HG03025 (cell line): ENCODE results near the gene SNAP47.

ENCODE experiments used
- ATAC-seq: cut with Tn5 transposase; IDR thresholded peaks from one replicate; pipeline ENCODE4 v1.9.1; 2021; ENCODE audit warnings: mild to moderate bottlenecking, moderate library complexity; ENCODE audit not compliant: unreplicated experiment, low FRiP score

Gene SNAP47

DNA sequence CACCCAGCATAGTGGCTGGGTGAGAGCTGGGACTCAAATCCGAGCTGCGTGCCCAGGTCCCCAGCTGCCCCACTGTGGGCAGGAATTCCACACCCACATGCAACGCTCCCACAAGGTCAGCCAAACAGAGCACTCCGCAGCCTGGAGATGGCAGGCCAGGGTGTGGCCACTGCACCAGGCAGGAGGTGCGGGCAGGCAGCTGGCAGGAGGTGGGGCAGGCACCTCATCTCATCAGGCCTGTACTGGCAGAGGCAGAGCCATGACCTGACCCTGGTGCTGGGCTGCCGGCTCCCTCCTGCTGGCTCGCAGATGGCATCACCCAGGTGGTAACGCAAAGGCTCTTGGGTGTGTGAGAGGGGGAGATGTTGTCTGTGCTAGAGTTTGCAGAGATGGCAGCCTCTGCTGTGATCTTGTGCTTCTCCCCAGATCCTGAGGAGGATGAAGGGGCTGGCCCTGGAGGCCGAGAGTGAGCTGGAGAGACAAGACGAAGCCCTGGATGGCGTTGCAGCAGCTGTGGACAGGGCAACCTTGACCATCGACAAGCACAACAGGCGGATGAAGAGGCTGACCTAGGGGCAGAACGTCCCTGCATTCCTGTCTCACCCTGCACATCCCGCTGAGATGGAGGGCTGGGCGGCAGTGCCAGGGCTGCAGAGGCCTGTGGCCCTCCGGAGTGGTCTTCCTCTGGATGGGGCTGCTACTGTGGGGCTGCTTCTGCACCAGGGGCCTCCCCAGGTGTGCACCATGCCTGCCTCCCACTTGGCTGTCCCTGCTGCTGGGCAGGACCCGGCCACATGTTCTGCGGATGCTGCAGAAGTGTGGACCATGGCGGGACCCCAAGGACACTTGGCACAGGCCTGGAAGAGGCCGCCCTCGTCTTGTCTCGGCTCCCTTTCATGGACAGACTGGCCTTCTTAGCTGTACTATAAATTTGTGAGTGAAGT lies 45.1 kb downstream of the SNAP47 start:
- ATAC-seq: no peak

DNA sequence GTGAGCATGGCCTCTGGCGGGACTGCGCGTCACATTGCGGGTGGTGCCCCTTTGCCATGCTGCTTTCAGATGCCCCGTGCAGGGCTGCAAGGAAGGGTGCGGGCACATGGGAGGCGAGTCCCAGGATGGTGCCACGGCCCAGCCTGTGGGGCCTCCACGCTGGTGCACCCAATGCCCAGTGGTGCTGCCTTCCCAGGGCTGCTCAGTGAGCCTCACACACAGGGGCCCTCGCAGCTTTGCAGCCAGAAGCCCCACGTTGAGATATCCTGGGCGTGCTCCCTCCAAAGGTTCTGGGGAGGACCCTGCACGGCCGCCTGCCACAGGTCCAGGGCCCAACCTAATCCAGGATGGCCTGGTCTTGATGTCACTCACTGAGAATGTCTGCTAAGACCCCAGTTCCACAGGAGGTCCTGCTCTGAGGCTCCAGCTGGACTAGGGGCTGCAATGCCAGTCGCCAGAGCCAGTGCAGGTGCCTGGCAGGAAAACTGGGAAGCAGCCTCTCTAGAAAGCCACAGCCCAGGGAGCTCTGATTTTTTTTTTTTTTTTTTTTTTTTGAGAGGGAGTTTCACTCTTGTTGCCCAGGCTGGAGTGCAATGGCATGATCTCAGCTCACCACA lies 46.2 kb downstream of the SNAP47 start:
- no peak for ATAC-seq

DNA sequence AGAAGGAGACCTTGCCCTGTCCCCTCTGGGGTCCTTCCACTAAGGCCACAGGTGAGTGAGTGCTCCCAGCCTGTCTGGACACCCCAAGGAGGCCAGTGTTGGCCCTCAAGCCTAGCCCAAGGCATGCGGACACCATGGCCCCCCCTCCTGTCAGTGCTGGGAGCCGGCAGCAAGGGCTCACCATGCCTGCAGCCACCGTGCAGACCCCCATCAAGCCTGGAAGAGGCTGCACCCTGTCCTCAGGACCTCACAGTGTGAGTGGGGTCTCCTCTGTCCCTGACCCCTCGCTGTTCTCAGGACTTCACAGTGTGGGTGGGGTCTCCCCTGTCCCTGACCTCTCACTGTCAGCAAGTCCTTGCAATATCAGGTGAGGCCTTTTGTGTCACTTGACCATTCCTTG lies 47.0 kb downstream of the SNAP47 start:
- no peak for ATAC-seq

DNA sequence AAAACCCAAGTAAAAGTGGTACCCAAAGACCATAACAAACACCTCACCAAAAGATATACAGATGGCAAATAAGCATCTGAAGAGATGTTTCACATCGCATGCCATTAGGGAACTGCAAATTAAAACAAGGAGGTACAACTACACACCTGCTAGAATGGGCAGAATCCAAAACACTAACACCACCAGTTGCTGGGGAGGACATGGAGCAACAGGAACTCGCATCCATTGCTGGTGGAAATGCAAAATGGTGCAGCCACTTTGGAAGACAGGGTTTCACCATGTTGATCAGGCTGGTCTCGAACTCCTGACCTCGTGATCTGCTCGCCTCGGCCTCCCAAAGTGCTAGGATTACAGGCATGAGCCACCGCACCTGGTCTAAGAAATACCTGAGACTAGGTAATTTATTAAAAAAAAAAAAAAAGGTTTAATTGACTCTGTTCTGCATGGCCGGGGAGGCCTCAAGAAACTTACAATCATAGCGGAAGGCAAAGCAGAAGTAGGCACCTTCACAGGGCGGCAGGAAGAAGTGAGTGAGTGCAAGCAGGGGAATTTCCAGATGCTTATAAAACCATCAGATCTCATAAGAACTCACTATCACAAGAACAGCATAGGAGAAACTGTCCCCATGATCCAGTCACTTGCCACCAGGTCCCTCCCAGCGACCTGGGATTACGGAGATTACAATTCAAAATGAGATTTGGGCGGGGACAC lies 50.0 kb downstream of the SNAP47 start:
- ATAC-seq: no peak

DNA sequence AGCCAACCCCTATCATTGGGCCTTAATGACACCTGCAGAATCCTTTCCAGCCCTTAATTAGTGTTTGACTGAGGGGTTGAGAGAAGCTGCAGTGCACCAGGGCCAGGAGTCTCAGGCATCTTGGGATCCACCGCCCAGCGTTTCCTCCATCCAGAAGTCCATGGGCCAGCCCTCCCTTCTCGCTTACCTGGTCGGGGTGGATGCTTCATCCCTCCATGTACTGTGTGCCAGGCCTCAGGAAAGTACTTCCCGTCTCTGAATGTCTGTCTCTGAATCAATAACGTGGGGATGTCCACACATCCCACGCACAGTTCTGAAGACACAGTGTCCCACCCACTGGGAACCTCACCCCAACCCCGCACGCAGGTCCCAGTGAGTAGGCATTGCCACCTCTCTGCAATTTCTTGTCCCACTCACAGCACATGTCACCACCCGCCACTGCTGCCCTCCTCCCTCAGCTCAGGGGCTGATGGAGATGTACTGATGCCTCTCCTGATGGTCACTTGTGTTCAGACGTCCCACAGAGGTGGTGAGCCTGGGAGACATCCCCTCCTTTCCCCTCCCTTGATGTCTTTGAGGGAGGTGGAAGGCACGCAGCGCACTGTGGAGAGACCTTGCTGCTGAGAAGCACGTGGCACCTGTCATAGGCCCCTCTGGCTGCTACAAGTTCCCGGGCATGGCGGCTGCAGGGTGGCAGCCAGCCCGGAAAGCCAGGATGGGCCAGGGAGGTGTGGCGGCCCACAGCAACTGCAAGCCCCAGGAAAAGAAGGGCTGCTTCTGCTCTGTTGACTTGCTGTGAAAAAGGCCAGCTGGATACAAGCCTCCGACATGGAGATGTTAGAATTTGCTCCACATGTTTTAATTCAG lies 50.8 kb downstream of the SNAP47 start:
- no peak for ATAC-seq

DNA sequence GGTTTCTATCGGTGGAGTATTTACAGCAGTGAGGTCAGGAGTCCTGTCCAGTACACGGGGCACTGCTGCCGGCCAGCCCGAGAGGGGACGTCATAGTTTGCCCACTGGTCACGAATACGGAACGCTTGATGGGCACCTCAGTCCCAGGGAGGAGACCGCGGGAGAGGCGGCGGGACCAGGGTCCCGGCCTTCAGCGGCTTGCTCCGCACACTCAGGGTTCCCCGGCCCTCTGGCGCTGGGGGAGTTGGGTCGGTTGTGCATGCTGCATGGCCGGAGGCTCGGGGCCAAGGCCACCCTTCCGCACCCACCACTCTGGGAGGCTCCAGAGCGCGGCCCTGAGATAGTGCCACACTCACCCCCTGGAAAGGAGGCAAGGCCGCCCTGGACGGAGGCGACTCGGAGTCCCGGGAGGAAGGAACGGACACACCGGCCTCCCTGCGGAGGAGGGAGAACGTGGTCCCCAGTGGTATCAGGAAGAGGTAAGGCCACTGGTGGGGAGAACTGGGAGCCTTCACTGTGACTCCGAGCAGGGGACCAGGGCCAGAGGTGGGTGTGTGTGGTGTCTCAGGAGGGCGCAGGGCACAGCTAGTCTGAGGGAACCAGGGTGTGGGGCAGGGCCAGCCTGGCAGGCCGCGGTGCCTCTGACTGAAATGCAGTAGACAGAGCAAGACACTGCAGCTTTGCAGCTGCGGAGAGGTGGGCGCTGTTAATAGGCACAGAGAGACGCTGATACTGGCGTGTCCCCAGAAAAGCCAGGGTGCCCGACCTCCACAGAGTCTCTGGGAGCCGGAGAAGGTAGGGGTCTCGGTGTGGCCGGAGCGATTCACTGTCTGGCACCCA lies 51.7 kb downstream of the SNAP47 start:
- ATAC-seq: no peak

DNA sequence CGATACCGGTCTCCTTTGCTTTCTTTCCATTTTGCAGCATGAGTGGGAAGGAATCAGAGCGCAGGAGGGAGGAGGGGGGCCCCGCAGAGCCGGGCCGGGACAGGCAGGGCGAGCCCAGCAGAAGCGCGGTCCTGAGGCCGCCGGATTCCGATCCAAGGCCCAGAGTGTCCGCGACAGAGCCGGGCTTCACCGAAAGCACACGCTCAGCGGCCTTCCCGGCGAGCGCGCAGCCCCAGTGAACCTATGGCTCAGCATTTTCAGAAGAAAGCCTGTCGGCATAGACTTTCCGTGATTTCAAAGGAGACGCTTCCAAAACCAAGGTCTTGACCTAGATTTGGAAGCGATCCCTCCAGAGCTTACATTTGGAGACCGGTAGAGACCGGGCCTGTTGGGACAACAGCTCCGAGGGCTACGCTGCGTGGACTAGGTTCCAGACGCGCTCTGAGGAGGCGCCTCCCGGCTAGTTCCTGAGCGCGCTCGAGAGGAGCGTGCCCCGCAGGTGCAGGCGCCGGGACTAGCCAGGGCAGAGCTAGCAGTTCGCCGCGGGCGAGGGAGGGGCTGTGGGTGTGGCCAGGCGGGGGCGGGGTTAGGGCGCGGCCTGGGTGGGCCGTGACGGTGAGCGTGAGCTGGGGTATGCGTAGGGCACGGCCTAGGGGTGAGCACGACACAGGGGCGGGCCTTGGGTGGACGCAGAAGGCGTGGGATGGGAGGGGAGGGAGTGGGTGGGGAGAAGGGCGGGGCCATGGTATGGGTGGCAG lies 52.5 kb downstream of the SNAP47 start:
- peak; percentile 91 for ATAC-seq

DNA sequence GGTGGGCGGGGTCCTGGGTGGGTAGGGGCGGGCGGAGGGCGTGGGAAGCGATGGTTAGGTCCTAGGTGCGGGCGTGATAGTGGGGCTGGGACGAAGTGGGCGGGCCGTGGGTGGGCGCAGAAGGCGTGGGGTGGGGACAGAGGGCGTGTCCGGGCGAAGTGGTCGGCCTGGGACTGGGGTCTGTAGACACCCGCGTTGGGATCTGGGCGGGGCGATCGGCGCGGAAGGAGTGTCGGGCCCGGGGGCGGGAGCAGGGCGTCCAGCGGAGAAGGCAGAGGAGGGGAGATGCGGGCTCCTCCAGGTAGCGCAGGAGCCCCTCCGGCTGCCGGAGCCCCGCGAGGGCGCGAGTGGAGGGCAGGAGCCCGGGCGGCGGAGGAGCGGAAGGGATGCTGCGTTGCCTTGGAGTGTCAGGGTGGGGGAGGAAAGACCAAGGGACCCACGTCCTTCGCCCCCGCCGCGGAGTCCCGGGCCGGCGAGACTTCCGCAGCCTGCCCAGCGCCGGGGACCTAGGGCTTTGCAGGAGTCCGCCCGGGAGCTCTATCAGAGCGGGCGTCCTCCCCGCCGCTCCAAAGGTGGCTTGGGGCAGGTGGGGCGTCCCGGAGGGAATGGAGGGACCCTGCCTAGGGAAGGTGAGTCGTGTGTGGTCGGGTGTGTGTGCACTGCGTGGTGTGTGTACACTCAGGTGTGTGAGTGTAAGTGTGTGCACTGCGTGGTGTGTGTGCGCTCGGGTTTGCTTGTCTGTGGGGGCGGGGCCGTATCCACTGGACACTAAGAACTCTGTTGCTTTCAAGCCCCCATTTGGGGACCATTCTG lies 53.2 kb downstream of the SNAP47 start:
- ATAC-seq: peak; percentile 50

DNA sequence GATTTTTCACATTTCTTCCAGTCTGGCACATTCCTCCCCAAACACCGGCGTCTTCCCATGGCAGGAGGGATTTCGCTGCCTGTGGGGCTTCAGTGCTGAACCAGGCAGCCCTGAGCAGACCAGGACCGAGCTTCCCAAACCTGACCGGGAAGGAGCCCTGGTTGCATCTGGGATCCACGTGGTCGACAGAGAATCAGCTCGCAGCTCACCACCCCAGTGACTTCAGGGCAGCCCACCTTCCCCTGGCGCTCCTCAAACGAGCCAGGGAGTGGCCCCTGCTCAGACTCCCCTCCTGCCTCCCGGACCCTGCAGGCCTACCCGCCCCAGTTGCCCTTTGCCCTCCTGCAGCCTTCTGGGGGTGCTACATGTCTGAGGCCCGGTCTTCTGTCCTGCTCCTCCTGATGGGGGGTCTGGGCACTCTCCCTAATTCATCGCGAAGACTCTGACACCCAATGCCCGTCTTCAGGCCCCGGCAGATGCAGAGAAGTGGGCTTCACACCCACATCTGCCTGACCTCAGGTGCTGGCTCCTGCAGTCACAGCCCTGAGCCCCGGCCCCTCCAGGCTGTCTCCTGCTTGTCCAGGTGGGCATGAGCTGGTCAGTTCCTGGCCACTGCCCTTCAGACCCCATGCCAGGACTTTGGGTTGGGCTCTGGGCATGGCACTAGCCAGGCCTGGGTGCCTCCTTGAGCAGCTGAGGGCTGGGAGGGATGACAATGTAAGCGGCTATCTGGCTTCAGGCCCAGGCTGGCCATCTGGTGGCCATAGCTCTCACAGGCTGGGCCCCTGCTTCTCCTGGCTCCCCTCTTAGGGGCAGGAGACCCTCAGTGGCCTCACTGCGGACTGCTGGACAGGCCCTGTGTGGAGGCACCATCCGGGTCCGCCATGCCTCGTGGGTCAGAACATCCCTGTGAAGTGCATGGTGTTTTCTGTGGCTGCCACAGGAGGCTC lies 54.1 kb downstream of the SNAP47 start:
- no peak for ATAC-seq

DNA sequence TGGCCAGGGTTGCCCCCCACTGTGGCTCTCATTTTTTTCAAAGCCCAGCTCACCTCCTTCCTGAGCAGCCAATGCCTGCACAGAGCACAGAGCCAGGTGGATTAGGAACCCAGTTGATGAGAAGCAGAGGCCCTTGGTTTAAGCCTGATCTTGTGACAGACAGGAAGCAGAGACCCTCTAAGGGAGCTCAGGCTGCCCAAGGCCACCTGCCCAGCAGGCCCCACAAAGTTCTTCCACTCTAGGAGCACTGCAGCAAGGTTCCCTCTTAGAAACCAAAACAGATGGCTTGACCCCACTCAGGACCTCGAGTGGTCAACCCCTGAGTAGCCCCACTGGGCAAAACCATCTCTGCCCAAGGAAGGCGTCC lies 54.8 kb downstream of the SNAP47 start:
- no peak for ATAC-seq

DNA sequence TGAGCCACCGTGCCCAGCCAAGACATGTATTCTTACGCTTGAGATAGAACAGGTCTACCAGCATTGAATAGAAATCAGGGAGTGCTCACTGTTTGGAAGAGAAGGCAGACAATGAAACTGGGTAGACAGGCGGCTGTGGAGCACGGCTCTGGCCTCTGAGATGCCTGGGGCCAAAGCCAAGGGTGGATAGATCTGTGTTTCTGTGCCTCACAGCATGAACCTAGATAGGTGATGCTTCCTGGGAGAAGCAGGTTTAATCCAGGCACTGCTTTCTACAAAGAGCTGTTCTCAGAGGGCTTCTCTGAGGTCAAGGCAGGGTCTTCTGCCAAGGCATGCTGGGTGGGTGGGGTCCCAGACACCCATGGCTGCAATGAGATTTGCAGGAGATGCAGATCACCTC lies 55.6 kb downstream of the SNAP47 start:
- no peak for ATAC-seq

DNA sequence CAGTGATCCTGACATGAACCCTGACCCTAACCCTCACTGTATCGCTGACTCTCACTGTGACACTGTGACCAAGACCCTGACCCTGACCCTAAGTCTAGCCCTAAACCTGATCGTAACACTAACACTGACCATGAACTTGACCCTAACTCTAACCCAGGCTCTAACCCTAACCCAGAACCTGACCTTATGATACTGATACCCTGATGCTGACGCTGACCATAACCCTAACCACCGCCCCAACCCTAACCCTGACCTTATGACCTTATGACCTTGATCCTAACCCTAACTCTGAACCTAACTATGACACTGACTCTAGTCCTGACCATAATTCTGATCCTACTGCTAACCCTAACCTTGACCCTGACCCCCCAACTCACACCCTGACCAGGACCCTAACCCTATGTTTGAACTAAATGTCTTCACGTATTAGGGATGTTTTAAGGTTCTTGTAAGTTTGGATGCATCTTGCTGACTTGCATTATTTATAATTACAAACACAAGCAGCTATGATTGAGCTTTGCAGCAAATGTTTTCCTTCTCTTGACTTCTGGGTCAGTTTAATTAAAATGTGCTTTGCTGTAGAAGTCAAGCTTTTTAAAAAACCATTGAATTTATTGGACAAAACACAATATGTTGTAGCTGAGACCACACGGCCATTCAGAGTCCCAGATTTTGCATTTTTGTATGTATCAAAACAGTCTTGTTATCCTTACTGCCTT lies 56.3 kb downstream of the SNAP47 start:
- no peak for ATAC-seq

DNA sequence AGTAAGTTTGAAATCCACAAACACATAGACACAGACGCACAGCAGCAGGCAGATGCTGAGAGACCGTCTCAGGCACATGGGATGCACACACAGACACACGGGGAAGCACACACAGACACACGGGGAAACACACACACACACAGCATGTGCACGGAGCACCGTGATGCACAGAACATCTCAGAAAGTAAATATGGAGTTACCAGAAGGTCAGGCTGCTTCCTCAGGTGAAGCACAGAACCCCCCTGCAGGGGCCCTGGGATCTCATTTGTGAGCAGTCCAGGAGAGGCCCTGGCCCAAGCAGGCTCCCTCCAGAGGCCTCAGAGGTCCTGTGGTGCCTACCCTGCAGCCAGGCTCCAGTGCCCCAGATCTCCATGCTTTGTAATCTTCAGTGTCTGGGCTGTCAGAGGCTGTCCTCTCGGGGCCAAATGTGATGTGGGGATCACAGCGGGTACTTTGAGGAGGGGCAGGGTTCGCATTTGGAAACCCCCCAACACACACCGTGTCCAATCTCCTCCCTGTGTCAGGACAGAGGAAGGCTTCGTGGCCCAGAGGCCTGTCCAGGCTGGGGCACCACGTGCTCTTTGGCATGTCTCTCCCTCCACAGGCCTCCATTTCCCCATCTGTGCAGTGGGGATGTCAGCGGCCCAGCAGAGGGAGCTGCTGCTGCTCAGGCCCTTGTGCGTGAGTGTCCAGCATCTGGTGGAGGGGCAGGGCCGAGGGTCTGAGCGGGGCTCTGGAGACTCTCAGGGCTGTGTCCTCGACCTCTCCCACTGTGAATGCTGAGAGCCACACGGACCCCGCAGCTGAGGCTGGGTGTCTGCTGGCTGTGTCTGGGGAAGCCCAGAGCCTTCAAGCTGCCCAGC lies 57.2 kb downstream of the SNAP47 start:
- no peak for ATAC-seq

DNA sequence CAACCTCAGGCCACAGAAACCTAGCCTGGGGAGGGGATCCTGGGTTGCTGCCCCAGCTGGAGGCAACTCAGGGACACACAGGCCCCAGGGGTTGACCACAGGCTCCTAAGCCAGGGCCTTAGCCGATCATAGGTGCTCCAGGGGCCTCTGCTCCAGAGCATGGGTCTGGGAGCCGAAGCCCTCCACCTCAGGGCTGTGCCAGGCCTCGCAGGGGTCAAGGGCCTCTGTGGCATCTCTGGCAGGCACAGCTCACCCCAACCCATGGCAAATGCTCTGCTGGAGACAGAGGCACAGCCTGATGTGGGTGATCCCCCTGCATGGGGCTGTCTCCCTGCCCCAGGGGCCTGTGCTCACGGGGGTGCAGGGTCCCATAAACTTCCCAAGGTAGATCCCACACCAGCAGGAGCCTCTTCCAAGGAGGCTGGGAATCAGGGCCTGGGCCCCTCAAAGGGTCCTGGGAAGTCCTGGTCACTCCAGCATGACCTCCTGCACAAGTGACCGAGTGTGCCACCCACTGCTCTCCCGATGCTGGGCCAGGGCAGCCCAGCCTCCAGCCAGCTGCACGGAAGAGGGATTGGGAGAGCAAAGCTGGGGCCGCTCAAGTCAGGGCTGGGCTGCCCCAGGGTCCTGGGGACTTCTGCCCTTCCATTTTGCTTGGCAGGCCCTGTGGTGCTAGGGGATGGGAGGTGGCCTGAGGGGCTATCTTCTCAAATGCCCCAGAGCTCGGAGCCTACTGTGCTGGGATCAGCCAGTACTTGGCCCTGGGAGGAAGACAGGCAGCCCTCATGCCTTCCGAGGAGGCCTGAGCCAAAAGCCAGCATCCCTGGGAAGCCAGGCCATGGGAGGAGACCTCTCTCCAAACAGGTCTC lies 58.1 kb downstream of the SNAP47 start:
- no peak for ATAC-seq
